Activated gamma-delta T cell treated with Interleukin-2 at 50 U/mL for 16 hours (primary cell): ENCODE results near the gene ARL13B.
"Not testable (repeated sequence)": the region's sequence is repeated elsewhere in the genome, so short reads cannot be mapped to it uniquely, and the experiment has no call there.

Experiments used
- DNase-seq: peaks from one replicate; pipeline ENCODE4 v3.0.0-alpha.2; 2020

ARL13B gene

DNA sequence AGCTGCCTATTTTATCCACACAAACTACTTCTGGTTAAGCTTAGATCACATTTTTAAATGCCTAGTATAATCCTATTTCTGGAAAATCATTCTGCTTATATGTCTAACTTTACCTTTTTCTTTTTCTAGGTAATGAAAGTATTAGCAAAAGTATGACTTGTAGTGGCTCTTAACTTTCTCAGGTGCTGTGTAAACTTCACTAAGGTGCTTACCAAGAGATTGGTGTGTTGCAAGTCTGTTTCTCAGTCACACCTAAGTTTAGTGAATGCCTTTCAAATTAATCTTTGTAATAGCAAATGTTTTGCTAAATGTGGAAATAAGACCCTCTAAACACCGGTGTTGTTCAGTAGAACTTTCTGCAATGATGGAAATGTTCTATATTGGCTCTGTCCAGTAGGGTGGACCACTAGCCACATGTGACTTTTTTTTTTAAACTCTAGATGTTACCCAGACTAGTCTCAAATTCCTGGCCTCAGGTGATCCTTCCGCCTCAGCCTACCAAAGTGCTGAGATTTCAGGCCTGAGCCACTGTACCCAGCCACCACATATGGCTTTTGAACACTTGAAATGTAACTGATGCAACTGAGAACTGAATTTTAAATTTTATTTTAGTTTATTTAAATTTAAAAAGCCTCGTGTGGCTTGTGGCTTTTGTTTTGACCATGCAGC lies 22.0 kb downstream of the ARL13B start:
- no peak for DNase-seq

- peak; percentile 6 for DNase-seq
Observed at GRCh38 chr3:94004301-94004910, 24.5 kb downstream of the ARL13B start.

DNA sequence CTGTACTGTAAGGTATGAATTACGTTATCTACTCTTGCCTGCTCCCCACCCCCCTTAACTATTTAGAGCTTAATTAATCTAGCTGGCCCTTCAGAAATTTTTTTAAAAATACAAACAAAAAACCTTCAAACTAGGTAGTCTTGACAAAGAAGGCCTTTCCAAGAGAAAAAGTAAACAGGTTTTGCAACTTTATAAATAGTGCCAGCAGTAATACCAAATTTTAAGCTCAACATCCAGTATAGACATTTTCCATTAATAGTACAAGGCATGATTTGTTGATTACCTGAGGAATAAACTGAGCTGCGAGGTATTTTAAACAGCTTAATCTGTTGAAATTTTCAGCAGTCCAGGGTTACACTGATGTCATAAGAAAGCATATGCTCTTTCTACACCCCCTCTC lies 28.3 kb downstream of the ARL13B start:
- DNase-seq: no peak

DNA sequence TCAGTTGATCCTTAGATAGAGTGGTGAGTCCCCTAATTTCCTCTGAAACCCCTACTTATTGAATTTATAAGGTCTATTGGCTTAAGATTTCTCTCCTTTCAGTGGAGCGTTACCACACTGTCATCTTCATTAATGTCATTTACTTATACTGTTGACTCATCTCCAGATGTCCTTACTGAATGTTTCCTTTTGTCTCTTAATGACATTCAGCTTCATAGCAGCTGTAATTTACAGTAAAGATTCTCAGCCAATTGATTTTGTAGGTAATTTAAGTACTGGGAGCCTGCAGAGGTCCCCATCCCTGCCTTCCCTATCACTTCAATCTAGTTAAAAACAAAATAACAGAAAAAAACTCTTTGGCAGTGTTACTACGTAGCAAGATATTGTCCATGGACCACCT lies 29.7 kb downstream of the ARL13B start:
- no peak for DNase-seq

- no peak for DNase-seq
Observed at GRCh38 chr3:94011233-94011711, 31.3 kb downstream of the ARL13B start.

DNA sequence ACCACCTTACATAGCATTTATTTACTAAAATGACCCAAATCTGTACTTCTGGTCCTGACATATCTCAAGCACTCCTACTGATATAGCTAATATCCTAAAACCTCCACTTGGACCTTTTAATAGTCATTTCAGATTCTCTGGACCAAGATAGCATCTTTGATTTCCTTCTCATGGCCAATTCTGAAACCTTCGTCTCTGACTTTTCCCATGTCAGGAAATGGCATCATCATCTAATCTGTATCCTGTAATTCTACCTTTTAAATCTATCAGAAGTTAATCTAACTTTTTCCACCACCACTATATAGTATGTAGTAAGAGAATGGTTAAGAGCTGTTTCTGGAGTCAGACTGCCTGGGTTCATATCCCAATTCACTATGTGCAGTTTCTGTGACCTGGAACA lies 32.2 kb downstream of the ARL13B start:
- no peak for DNase-seq

DNA sequence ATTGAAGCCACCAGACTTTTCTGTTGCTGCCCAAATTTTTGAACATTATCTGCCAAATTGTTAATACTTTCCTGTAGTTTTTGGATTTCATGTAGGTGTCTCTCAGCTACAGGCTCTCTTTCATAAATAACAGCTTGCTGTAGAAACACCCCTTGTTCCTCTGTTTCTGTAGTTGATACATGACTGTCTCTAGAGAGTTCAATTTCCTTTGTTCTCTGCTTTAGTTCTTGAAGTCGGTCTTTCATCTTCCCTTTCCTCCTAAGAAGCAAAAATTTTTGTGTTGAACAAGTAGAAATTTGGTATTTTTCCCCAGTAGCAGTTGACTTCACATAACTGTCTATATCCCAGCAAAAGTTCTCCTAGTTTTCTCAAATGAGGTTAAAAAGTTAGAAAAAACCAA lies 35.1 kb downstream of the ARL13B start:
- DNase-seq: no peak

GRCh38 chr3:94019659-94020058 lies 39.7 kb downstream of the ARL13B start:
- no peak for DNase-seq

- no peak for DNase-seq
Observed at GRCh38 chr3:94020293-94020692, 40.3 kb downstream of the ARL13B start.

- DNase-seq: no peak
Observed at GRCh38 chr3:94024385-94024784, 44.4 kb downstream of the ARL13B start.

DNA sequence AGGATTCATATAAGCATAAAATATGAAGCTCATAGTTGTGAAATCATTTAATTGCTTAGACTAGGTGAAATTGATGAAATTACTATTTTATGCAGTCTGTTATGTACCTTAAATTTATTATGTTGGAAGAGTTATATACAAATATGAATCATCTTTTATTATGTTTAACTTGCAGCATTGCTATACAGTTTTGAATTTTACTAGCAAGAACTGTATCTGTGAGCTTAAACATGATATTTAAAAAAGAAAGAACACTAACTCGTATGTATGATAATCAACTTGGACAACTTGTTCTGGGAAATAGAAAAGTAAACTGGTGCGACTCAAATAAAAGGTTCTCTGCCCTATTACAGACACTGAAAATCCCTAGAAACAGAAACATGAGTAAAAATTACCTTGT lies 46.7 kb downstream of the ARL13B start:
- no peak for DNase-seq

DNA sequence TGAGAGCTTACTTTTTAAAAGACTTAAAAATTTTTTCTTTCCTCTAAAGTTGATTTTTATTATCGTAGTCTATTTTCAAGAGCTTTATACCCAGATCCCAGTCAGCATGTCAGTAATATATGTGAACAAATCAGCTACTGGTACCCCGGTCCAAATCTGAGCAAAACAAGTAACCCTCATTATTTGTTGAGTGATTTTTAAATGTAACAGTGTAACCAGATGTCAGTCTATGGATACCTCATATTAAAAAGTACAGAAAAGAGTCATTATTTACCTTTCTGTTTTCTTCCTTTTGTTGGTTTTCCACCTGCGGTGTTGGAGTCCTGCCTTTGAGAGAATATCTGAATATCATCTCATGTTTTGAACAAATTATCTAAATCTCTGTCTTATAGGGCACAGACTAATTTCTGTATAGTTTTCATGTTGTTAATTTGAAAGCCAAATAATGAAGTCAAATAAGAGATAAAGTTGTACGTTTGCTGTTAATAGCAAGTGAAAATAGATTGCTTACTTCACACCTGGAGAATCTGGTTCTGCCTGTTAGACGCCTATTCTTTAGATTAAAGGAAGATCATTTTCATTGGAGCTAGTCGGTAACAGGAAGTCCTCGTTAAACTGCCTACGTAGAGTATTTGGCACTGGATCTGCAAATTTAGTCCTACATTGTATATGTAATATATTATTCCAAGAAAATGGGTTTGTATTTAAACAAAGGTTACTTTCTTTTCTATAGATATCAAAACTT lies 48.3 kb downstream of the ARL13B start, which contains the start of gene STX19:
STX19 (minus strand) TSS at position 505 of the 745 bp plus-strand sequence. CDS start 13,328 bp downstream, outside the sequence.
- DNase-seq: no peak

DNA sequence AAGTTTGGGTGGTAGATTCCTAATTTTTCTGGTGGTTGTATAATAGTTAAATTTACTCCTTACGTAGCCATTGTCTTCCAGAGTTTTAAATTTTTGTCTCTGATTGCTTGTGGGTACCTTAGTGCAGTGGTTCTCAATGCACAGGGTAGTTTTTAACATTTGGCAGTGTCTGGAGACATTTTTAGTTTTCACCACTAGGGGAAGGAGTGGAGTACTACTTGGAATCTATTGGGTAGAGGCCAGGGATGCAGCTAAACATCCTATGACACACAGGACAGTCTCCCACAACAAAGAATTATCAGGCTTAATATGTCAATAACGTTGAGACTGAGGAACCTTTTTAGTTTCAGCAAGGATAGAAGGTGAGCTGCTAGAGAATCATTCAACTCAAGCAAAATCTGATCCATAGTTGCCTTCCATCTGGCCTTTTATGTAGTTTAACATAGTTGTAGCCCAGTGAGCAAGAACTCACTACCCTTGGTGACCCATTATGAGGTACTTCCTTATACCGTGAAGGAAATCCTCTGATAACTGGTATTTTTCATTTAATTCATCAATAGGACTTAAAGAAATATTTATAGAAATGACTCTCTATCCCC lies 57.1 kb downstream of the ARL13B start:
- no peak for DNase-seq

- no peak for DNase-seq
Observed at GRCh38 chr3:94043285-94043684, 63.3 kb downstream of the ARL13B start.

DNA sequence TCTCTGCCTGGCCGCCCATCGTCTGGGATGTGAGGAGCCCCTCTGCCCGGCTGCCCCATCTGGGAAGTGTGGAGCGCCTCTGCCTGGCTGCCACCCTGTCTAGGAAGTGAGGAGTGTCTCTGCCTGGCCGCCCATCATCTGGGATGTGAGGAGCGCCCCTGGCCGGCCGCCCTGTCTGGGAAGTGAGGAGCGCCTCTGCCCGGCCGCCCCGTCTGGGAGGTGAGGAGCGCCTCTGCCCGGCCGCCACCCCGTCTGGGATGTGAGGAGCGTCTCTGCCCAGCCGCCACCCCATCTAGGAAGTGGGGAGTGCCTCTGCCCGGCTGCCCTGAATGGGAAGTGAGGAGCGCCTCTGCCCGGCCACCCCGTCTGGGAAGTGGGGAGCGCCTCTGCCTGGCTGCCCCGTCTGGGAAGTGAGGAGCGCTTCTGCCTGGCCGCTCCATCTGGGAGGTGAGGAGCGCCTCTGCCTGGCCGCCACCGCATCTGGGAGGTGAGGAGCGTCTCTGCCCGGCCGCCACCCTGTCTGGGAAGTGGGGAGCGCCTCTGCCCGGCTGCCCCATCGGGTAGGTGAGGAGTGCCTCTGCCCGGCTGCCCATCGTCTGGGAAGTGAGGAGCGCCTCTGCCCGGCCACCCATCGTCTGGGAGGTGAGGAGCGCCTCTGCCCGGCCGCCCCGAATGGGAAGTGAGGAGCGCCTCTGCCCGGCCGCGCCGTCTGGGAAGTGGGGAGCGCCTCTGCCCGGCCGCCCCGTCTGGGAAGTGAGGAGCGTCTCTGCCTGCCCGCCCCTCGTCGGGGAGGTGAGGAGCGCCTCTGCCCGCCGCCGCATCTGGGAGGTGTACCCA lies 64.4 kb downstream of the ARL13B start:
- DNase-seq: not testable (repeated sequence)

DNA sequence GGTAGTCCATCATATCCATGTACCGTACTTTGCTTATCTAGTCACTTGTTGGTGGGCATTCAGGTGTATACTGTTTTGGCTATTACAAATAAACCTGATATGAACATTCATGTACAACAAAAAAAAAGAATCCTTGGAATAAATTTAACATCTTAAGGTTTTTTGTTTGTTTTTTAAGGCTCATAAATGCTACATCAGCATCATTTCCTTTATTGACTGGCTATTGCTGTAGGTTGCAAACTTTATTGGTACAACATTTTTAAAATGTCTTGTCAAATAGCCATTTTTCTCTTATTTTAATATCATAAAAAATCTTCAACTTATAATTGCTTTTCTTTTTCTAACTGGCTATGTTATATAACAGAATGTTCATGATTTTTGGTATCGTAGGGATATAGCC lies 66.6 kb downstream of the ARL13B start:
- DNase-seq: no peak

- no peak for DNase-seq
Observed at GRCh38 chr3:94049267-94049666, 69.3 kb downstream of the ARL13B start.

- no peak for DNase-seq
Observed at GRCh38 chr3:94050546-94050945, 70.6 kb downstream of the ARL13B start.

DNA sequence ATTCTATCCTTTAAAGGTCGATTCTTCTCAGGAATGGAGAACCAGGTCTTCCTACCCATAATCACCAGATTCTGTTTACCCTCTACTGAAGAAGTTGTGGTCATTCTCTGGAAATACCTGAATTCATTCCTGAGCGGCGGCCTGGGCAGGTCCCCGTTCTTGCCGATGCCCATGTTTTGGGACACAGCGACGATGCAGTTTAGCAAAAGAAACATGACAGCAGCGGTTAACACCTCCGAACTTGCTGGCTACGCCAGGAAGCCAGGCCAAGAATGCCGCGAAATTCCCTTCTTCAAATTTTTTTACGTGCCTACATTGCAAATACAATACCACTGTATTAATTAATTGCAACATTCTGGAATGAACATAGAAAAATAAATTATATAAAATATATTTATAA lies 81.3 kb downstream of the ARL13B start:
- no peak for DNase-seq

GRCh38 chr3:94062513-94063404 lies 82.8 kb downstream of the ARL13B start, which contains the start of the genes DHFR2 and NSUN3:
Gene DHFR2 (minus strand): TSS chr3:94062916. CDS start chr3:94061511, 1,405 bp downstream.
Gene NSUN3 (plus strand): TSS chr3:94063061. CDS start chr3:94063127, 66 bp downstream.
- DNase-seq: peak; percentile 76

DNA sequence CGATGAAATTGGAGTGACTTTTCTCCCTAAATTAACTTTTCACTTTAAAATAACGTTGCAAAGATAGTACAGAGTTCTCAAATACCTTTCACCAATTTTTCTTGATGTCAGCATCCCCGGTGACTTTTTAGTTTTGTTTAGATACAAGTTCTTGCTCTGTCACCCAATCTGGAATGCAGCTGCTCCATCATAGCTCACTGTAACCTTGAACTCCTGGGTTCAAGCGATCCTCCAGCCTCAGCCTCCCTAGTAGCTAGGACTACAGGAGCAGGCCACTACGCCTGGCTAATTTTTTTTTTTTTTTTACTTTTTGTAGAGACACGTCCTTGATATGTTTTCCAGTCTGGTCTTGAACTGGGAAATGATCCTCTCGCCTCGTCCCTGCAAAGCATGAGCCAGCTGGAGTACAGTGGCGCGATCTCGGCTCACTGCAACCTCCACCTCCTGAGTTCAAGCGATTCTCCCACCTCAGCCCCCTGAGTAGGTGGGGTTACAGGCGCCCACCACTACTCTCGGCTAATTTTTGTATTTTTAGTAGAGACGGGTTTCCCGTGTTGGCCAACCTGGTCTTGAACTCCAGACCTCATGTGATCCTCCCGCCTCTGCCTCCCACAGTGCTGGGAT lies 83.7 kb downstream of the ARL13B start:
- DNase-seq: no peak
